ENCODE results near the gene ASB10. TPM values are rescaled to one million over a fixed set of nuclear protein-coding genes. Genes with fewer than 3 reads are reported as not detected.

The ASB10 gene
- total RNA-seq, 2 experiments from 2014 or later = not detected

GRCh38 chr7:151175793-151176311 lies 11.2 kb downstream of the ASB10 start:
- H3K4me3 Mint-ChIP-seq = no peak overlapping the region
- no peaks in the 10 kb centered on the region for H3K4me1 Mint-ChIP-seq
- ChIA-PET POLR2A (no interaction called here), CTCF (interaction anchor here (1.0 kb wide), 1 partner anchor 10 kb away, joined by 3 read pairs; no protein-coding TSS in a partner anchor)
- H3K36me3 Mint-ChIP-seq (ENCODE audit: low read depth) = no peaks in the 10 kb centered on the region
- H3K27me3 Mint-ChIP-seq = peaks cover 29% of the 10 kb centered on the region
- H3K9me3 Mint-ChIP-seq = no peaks in the 10 kb centered on the region
- no peak for DNase-seq
- H3K27ac Mint-ChIP-seq = no peak overlapping the region

GRCh38 chr7:151175047-151175792 lies 11.8 kb downstream of the ASB10 start:
- H3K4me1 Mint-ChIP-seq = no peaks in the 10 kb centered on the region
- no peaks in the 10 kb centered on the region for H3K9me3 Mint-ChIP-seq
- H3K4me3 Mint-ChIP-seq = no peak overlapping the region
- no peak overlapping the region for H3K27ac Mint-ChIP-seq
- H3K36me3 Mint-ChIP-seq (ENCODE audit: low read depth) = no peaks in the 10 kb centered on the region
- ChIA-PET POLR2A (no interaction called here), CTCF (interaction anchor here (0.7 to 1.0 kb wide), 2 partner anchors 9 to 31 kb away, joined by 3 read pairs; no protein-coding TSS in a partner anchor)
- no peak for DNase-seq
- peaks cover 34% of the 10 kb centered on the region for H3K27me3 Mint-ChIP-seq

- no peak overlapping the region for H3K4me3 Mint-ChIP-seq
- ChIA-PET POLR2A (no interaction called here), CTCF (interaction anchor here (0.7 to 1.0 kb wide), 2 partner anchors 9 to 32 kb away, joined by 3 read pairs; no protein-coding TSS in a partner anchor)
- no peaks in the 10 kb centered on the region for H3K4me1 Mint-ChIP-seq
- no peak overlapping the region for H3K27ac Mint-ChIP-seq
- H3K9me3 Mint-ChIP-seq = no peaks in the 10 kb centered on the region
- peaks cover 41% of the 10 kb centered on the region for H3K27me3 Mint-ChIP-seq
- no peaks in the 10 kb centered on the region for H3K36me3 Mint-ChIP-seq (ENCODE audit: low read depth)
- no peak for DNase-seq
These were observed 12.6 kb downstream of the ASB10 start for GRCh38 chr7:151174246-151175046.

- Mint-ChIP-seq H3K9me3 (no peaks in the 10 kb centered on the region), H3K27ac (no peak overlapping the region), H3K4me3 (no peak overlapping the region), H3K36me3 (ENCODE audit: low read depth) (no peaks in the 10 kb centered on the region), H3K27me3 (peaks cover 47% of the 10 kb centered on the region), H3K4me1 (peaks cover under 1% of the 10 kb centered on the region)
- CTCF ChIA-PET = interaction anchor here (1.0 kb wide), 1 partner anchor 13 kb away, joined by 3 read pairs; no protein-coding TSS in a partner anchor
- POLR2A ChIA-PET = no interaction called here
- DNase-seq = no peak
These were observed 13.4 kb downstream of the ASB10 start for GRCh38 chr7:151173386-151174245.

- ChIA-PET CTCF (interaction anchor here (0.6 to 1.0 kb wide), 6 partner anchors 9 to 212 kb away, joined by 3 to 5 read pairs (median 3); partner anchors contain the start of gene CHPF2), POLR2A (no interaction called here)
- H3K4me3 Mint-ChIP-seq = no peak overlapping the region
- H3K36me3 Mint-ChIP-seq (ENCODE audit: low read depth) = no peaks in the 10 kb centered on the region
- H3K27ac Mint-ChIP-seq = no peak overlapping the region
- DNase-seq = peak; percentile 77
- H3K4me1 Mint-ChIP-seq = peaks cover 4% of the 10 kb centered on the region
- H3K27me3 Mint-ChIP-seq = peaks cover 53% of the 10 kb centered on the region
- H3K9me3 Mint-ChIP-seq = no peaks in the 10 kb centered on the region
These were observed 14.5 kb downstream of the ASB10 start for GRCh38 chr7:151172273-151173141.

- Mint-ChIP-seq H3K4me3 (peak overlapping the region; percentile 55), H3K4me1 (peaks cover 6% of the 10 kb centered on the region), H3K36me3 (ENCODE audit: low read depth) (no peaks in the 10 kb centered on the region), H3K27me3 (peaks cover 48% of the 10 kb centered on the region), H3K9me3 (no peaks in the 10 kb centered on the region), H3K27ac (no peak overlapping the region)
- POLR2A ChIA-PET = no interaction called here
- DNase-seq = no peak
- CTCF ChIA-PET = interaction anchor here (1.0 to 1.8 kb wide), 4 partner anchors 9 to 75 kb away, joined by 3 to 6 read pairs (median 5); no protein-coding TSS in a partner anchor
These were observed 18.3 kb downstream of the ASB10 start for GRCh38 chr7:151168787-151169162.

GRCh38 chr7:151168003-151168786 lies 18.9 kb downstream of the ASB10 start:
- no peaks in the 10 kb centered on the region for H3K9me3 Mint-ChIP-seq
- H3K27me3 Mint-ChIP-seq = peaks cover 45% of the 10 kb centered on the region
- H3K36me3 Mint-ChIP-seq (ENCODE audit: low read depth) = no peaks in the 10 kb centered on the region
- no peak overlapping the region for H3K27ac Mint-ChIP-seq
- H3K4me3 Mint-ChIP-seq = peak overlapping the region; percentile 55
- POLR2A ChIA-PET = no interaction called here
- peaks cover 6% of the 10 kb centered on the region for H3K4me1 Mint-ChIP-seq
- DNase-seq = peak; percentile 48
- CTCF ChIA-PET = interaction anchor here (0.7 to 1.8 kb wide), 9 partner anchors 8 to 184 kb away, joined by 3 to 6 read pairs (median 3); partner anchors contain the start of gene ABCF2

- H3K36me3 Mint-ChIP-seq (ENCODE audit: low read depth) = no peaks in the 10 kb centered on the region
- ChIA-PET CTCF (interaction anchor here (0.7 to 1.8 kb wide), 9 partner anchors 8 to 183 kb away, joined by 3 to 6 read pairs (median 3); partner anchors contain the start of gene ABCF2), POLR2A (no interaction called here)
- peaks cover 38% of the 10 kb centered on the region for H3K27me3 Mint-ChIP-seq
- peak within 1 kb of the TSS; percentile 55 for H3K4me3 Mint-ChIP-seq
- H3K4me1 Mint-ChIP-seq = peaks cover 6% of the 10 kb centered on the region
- H3K9me3 Mint-ChIP-seq = no peaks in the 10 kb centered on the region
- no peak for DNase-seq
- no peak within 1 kb of the TSS for H3K27ac Mint-ChIP-seq
These were observed 19.7 kb downstream of the ASB10 start, which contains the start of gene GBX1 for GRCh38 chr7:151167197-151167961. TSS of gene GBX1 (minus strand) at chr7:151167694. CDS start at chr7:151167548, 146 bp downstream.

GRCh38 chr7:151166629-151167196 lies 20.3 kb downstream of the ASB10 start:
- Mint-ChIP-seq H3K4me1 (peaks cover 6% of the 10 kb centered on the region), H3K27me3 (peaks cover 34% of the 10 kb centered on the region), H3K27ac (no peak overlapping the region), H3K4me3 (no peak overlapping the region), H3K9me3 (no peaks in the 10 kb centered on the region), H3K36me3 (ENCODE audit: low read depth) (no peaks in the 10 kb centered on the region)
- no peak for DNase-seq
- POLR2A ChIA-PET = no interaction called here
- CTCF ChIA-PET = interaction anchor here (0.6 to 1.8 kb wide), 3 partner anchors 9 to 138 kb away, joined by 3 to 6 read pairs (median 4); no protein-coding TSS in a partner anchor

GRCh38 chr7:151161757-151162156 lies 25.3 kb downstream of the ASB10 start:
- DNase-seq = no peak
- Mint-ChIP-seq H3K27ac (no peak overlapping the region), H3K36me3 (ENCODE audit: low read depth) (no peaks in the 10 kb centered on the region), H3K27me3 (peaks cover 15% of the 10 kb centered on the region), H3K9me3 (no peaks in the 10 kb centered on the region), H3K4me3 (no peak overlapping the region), H3K4me1 (peaks cover 1% of the 10 kb centered on the region)
- ChIA-PET CTCF (interaction anchor here (0.6 kb wide), 1 partner anchor 201 kb away, joined by 3 read pairs; no protein-coding TSS in a partner anchor), POLR2A (no interaction called here)

Data from activated CD4-positive, alpha-beta T cell treated with anti-CD3 and anti-CD28 coated beads, Interleukin-2, amount 10 ng/mL, durations not matched to agents 7 days and 5 days (primary cell).